HG02759 (cell line): ENCODE measurements around the gene THAP3.
"Not testable (repeated sequence)": the region's sequence is repeated elsewhere in the genome, so short reads cannot be mapped to it uniquely, and the experiment has no call there.

Source experiments
- ATAC-seq: cut with Tn5 transposase; IDR thresholded peaks from one replicate; pipeline ENCODE4 v1.9.1; 2021; ENCODE audit warnings: mild to moderate bottlenecking, moderate library complexity; ENCODE audit not compliant: unreplicated experiment

Gene THAP3

GRCh38 chr1:6590046-6590445 lies 34.6 kb upstream of the THAP3 start:
- no peak for ATAC-seq

GRCh38 chr1:6591222-6591621 lies 33.4 kb upstream of the THAP3 start:
- no peak for ATAC-seq

GRCh38 chr1:6591644-6592043 lies 33.0 kb upstream of the THAP3 start:
- ATAC-seq, result no peak

GRCh38 chr1:6592441-6592840 lies 32.2 kb upstream of the THAP3 start:
- ATAC-seq, result no peak

GRCh38 chr1:6592865-6593593 lies 31.6 kb upstream of the THAP3 start:
- no peak for ATAC-seq

- ATAC-seq, result no peak
Measured at GRCh38 chr1:6593810-6594209, 30.9 kb upstream of the THAP3 start.

- no peak for ATAC-seq
Measured at GRCh38 chr1:6594977-6595740, 29.5 kb upstream of the THAP3 start.

- ATAC-seq, result no peak
Measured at GRCh38 chr1:6596351-6596750, 28.3 kb upstream of the THAP3 start.

- ATAC-seq, result no peak
Measured at GRCh38 chr1:6596886-6597776, 27.5 kb upstream of the THAP3 start.

GRCh38 chr1:6597777-6598131 lies 26.9 kb upstream of the THAP3 start:
- ATAC-seq, result no peak

GRCh38 chr1:6599141-6599975 lies 25.3 kb upstream of the THAP3 start:
- no peak for ATAC-seq

- not testable (repeated sequence) for ATAC-seq
Measured at GRCh38 chr1:6599991-6600390, 24.7 kb upstream of the THAP3 start.

GRCh38 chr1:6600410-6601048 lies 24.1 kb upstream of the THAP3 start:
- ATAC-seq, result no peak

- ATAC-seq, result peak; percentile 37
Measured at GRCh38 chr1:6601049-6601922, 23.4 kb upstream of the THAP3 start.

GRCh38 chr1:6601923-6602668 lies 22.6 kb upstream of the THAP3 start:
- peak; percentile 5 for ATAC-seq

GRCh38 chr1:6602669-6603237 lies 21.9 kb upstream of the THAP3 start, which contains the start of gene KLHL21:
TSS of gene KLHL21 (minus strand) at chr1:6602869. CDS start at chr1:6602817, 52 bp downstream.
- ATAC-seq, result peak; percentile 66

GRCh38 chr1:6603238-6603914 lies 21.3 kb upstream of the THAP3 start:
- ATAC-seq, result peak; percentile 18
